Activated T-helper 1 cell treated with anti-CD3 and anti-CD28 coated beads, Interleukin-2, amount 50 U/mL, for 16 hours (primary cell): ENCODE results near the gene SPAG16.

ENCODE experiments used
- DNase-seq, 2 donors: peaks; one replicate each; pipeline ENCODE4 v3.0.0-alpha.2; 2020; ENCODE audit warnings: low read depth in 1 of 2, low spot score in 1 of 2

SPAG16 gene

GRCh38 chr2:213544940-213545339 is 260.7 kb downstream of the SPAG16 start:
- no peak for DNase-seq

- no peak for DNase-seq
Measured at GRCh38 chr2:213545481-213545880, 261.2 kb downstream of the SPAG16 start.

GRCh38 chr2:213545964-213546475 is 261.8 kb downstream of the SPAG16 start:
- no peak for DNase-seq

- no peak for DNase-seq
Measured at GRCh38 chr2:213551526-213551925, 267.3 kb downstream of the SPAG16 start.

- no peak for DNase-seq
Measured at GRCh38 chr2:213559053-213559452, 274.8 kb downstream of the SPAG16 start.

GRCh38 chr2:213561759-213562158 is 277.5 kb downstream of the SPAG16 start:
- DNase-seq: no peak

- DNase-seq: no peak
Measured at GRCh38 chr2:213562539-213563180, 278.4 kb downstream of the SPAG16 start.

- DNase-seq: no peak
Measured at GRCh38 chr2:213566846-213567245, 282.6 kb downstream of the SPAG16 start.

GRCh38 chr2:213609570-213610170 is 325.4 kb downstream of the SPAG16 start:
- DNase-seq: no peak

GRCh38 chr2:213627054-213627710 is 342.9 kb downstream of the SPAG16 start:
- no peak for DNase-seq

- no peak for DNase-seq
Measured at GRCh38 chr2:213627835-213628460, 343.7 kb downstream of the SPAG16 start.

GRCh38 chr2:213640738-213641425 is 356.6 kb downstream of the SPAG16 start:
- no peak for DNase-seq

GRCh38 chr2:213644926-213645325 is 360.7 kb downstream of the SPAG16 start:
- DNase-seq: no peak

GRCh38 chr2:213649176-213649575 is 364.9 kb downstream of the SPAG16 start:
- no peak for DNase-seq

- no peak for DNase-seq
Measured at GRCh38 chr2:213664817-213665216, 380.6 kb downstream of the SPAG16 start.

- DNase-seq: no peak
Measured at GRCh38 chr2:213669657-213670056, 385.4 kb downstream of the SPAG16 start.

GRCh38 chr2:213678437-213679218 is 394.4 kb downstream of the SPAG16 start:
- DNase-seq: no peak

GRCh38 chr2:213679894-213680293 is 395.6 kb downstream of the SPAG16 start:
- no peak for DNase-seq

- no peak for DNase-seq
Measured at GRCh38 chr2:213682276-213682675, 398.0 kb downstream of the SPAG16 start.

GRCh38 chr2:213688133-213688532 is 403.9 kb downstream of the SPAG16 start:
- no peak for DNase-seq
